K562 (cell line): ENCODE data around the gene CXCL6. TPM values are rescaled to one million over a fixed set of nuclear protein-coding genes. Genes with fewer than 3 reads are reported as not detected.

Source experiments
- CREBBP ChIP-seq: IDR thresholded peaks from one replicate; pipeline ENCODE4 v1.6.1; 2012; ENCODE audit warnings: low read depth, mild to moderate bottlenecking, control low read depth, inconsistent platforms, low read length
- E2F8 ChIP-seq: fragments of 450-650 bp; IDR thresholded peaks from 2 replicates; pipeline ENCODE4 v1.7.1; 2018; ENCODE audit warnings: mild to moderate bottlenecking, low read depth; ENCODE audit not compliant: partially characterized antibody
- ELK1 ChIP-seq: sonication (generic); formaldehyde crosslinking; IDR thresholded peaks from 2 replicates; pipeline ENCODE4 v1.8.1; 2022; ENCODE audit warnings: missing genetic modification reagents
- ELK3 ChIP-seq: fragments of 450-650 bp; formaldehyde crosslinking; IDR thresholded peaks from 2 replicates; pipeline ENCODE4 v1.4.0; 2020; ENCODE audit warnings: mild to moderate bottlenecking
- MEF2D ChIP-seq: conservative IDR thresholded peaks from 2 replicates; pipeline ENCODE4 v1.6.1; 2016; ENCODE audit warnings: low read depth, missing genetic modification characterization, missing compliant biosample characterization
- SETDB1 ChIP-seq: IDR thresholded peaks from one replicate; pipeline ENCODE4 v1.6.1; 2012; ENCODE audit warnings: low read length, control low read depth, inconsistent platforms
- ZC3H11A ChIP-seq: IDR thresholded peaks from 2 replicates; pipeline ENCODE4 v1.6.1; 2012; ENCODE audit warnings: low read depth, low read length, improper control_type of control experiment
- ZC3H4 ChIP-seq: sonication (generic); formaldehyde crosslinking; IDR thresholded peaks from 2 replicates; pipeline ENCODE4 v1.9.0; 2021; ENCODE audit warnings: missing genetic modification reagents, borderline replicate concordance
- ZFPM2 ChIP-seq: fragments of 250-450 bp; sonication (Bioruptor Pico); IDR thresholded peaks from 2 replicates; pipeline ENCODE4 v1.5.1; 2022; ENCODE audit warnings: mild to moderate bottlenecking
- ZNF212 ChIP-seq: fragments of 450-650 bp; formaldehyde crosslinking; IDR thresholded peaks from 2 replicates; pipeline ENCODE4 v1.4.0; 2020; ENCODE audit warnings: mild to moderate bottlenecking
- ZNF253 ChIP-seq: fragments of 250-450 bp; sonication (Bioruptor Pico); conservative IDR thresholded peaks from 2 replicates; pipeline ENCODE4 v1.6.1; 2021; ENCODE audit warnings: mild to moderate bottlenecking
- ZNF280B ChIP-seq: fragments of 250-450 bp; sonication (Bioruptor Pico); IDR thresholded peaks from 2 replicates; pipeline ENCODE4 v1.5.1; 2021; ENCODE audit warnings: mild to moderate bottlenecking
- ZNF655 ChIP-seq: fragments of 250-450 bp; sonication (Bioruptor Pico); IDR thresholded peaks from 2 replicates; pipeline ENCODE4 v1.5.0; 2021
- ZNF785 ChIP-seq: fragments of 250-450 bp; sonication (Bioruptor Pico); IDR thresholded peaks from 2 replicates; pipeline ENCODE4 v1.4.0; 2020; ENCODE audit warnings: mild to moderate bottlenecking
- polyA plus RNA-seq, 8 experiments: library from polyadenylated mRNA; depleted of rRNA in 4 of 8; stranded (reverse) in 5 of 8; unstranded in 3 of 8; fragments of >200 nt; fragmentation: Nextera tagmentation in 2 of 8; fragmentation: Illumina TruSeq in 1 of 8; extraction: Ambion mirVana in 2 of 8; extraction: Trizol in 1 of 8; gene quantifications; 2 replicates each; pipeline versions ENCODE4 v1.2.1 to v1.2.3, GENCODE V29; 2011 to 2014; ENCODE audit warnings: inconsistent platforms in 1 of 8, missing spikeins in 1 of 8
- total RNA-seq, 7 experiments: library from RNA; depleted of rRNA in 6 of 7; stranded (reverse); fragments of >200 nt in 6 of 7; fragmentation: Illumina TruSeq in 2 of 7; extraction: Trizol in 2 of 7; gene quantifications; 2 replicates each; pipeline versions ENCODE4 v1.2.1 to v1.2.3, GENCODE V29; 2011 to 2021; ENCODE audit warnings: low replicate concordance in 1 of 7
- TF ChIP-seq, protein P1 (sequence below): fragments of 250-450 bp; sonication (Bioruptor Pico); IDR thresholded peaks from 2 replicates; pipeline ENCODE4 v1.5.0; 2022; ENCODE audit warnings: mild to moderate bottlenecking
- TF ChIP-seq, protein P2 (sequence below): fragments of 450-650 bp; IDR thresholded peaks from 2 replicates; pipeline ENCODE4 v1.6.1; 2016; ENCODE audit warnings: borderline replicate concordance

The CXCL6 gene
- total and polyA plus RNA-seq, 9 of the 15 experiments (the other 6 are each of a cell fraction or from before 2014, with no cell fraction given): not detected

GRCh38 chr4:73832651-73833237, 3.7 kb upstream of the CXCL6 start (continued):
- TF ChIP-seq ZNF280B (CRISPR knock-in tag) (no peak), SETDB1 (no peak), ZFPM2 (CRISPR knock-in tag) (no peak), ZC3H4 (CRISPR knock-in tag) (no peak), ZNF785 (CRISPR knock-in tag) (no peak), E2F8 (no peak), CREBBP (no peak), ZNF253 (CRISPR knock-in tag) (no peak), ZNF655 (no peak), ELK3 (CRISPR knock-in tag) (no peak), ELK1 (no peak), MEF2D (0 out of 2 replicates have a peak, but pooled peaks have one; percentile 47), ZC3H11A (no peak), ZNF212 (CRISPR knock-in tag) (no peak)
- TF ChIP-seq, protein P1, sequence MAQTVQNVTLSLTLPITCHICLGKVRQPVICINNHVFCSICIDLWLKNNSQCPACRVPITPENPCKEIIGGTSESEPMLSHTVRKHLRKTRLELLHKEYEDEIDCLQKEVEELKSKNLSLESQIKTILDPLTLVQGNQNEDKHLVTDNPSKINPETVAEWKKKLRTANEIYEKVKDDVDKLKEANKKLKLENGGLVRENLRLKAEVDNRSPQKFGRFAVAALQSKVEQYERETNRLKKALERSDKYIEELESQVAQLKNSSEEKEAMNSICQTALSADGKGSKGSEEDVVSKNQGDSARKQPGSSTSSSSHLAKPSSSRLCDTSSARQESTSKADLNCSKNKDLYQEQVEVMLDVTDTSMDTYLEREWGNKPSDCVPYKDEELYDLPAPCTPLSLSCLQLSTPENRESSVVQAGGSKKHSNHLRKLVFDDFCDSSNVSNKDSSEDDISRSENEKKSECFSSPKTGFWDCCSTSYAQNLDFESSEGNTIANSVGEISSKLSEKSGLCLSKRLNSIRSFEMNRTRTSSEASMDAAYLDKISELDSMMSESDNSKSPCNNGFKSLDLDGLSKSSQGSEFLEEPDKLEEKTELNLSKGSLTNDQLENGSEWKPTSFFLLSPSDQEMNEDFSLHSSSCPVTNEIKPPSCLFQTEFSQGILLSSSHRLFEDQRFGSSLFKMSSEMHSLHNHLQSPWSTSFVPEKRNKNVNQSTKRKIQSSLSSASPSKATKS: no peak
- TF ChIP-seq, protein P2, sequence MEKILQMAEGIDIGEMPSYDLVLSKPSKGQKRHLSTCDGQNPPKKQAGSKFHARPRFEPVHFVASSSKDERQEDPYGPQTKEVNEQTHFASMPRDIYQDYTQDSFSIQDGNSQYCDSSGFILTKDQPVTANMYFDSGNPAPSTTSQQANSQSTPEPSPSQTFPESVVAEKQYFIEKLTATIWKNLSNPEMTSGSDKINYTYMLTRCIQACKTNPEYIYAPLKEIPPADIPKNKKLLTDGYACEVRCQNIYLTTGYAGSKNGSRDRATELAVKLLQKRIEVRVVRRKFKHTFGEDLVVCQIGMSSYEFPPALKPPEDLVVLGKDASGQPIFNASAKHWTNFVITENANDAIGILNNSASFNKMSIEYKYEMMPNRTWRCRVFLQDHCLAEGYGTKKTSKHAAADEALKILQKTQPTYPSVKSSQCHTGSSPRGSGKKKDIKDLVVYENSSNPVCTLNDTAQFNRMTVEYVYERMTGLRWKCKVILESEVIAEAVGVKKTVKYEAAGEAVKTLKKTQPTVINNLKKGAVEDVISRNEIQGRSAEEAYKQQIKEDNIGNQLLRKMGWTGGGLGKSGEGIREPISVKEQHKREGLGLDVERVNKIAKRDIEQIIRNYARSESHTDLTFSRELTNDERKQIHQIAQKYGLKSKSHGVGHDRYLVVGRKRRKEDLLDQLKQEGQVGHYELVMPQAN: no peak
